HG02852 (cell line): ENCODE measurements around the gene CARD19.

Experiments used
- ATAC-seq: cut with Tn5 transposase; IDR thresholded peaks from one replicate; pipeline ENCODE4 v1.9.1; 2021; ENCODE audit warnings: mild to moderate bottlenecking, moderate library complexity; ENCODE audit not compliant: unreplicated experiment

Gene CARD19

DNA sequence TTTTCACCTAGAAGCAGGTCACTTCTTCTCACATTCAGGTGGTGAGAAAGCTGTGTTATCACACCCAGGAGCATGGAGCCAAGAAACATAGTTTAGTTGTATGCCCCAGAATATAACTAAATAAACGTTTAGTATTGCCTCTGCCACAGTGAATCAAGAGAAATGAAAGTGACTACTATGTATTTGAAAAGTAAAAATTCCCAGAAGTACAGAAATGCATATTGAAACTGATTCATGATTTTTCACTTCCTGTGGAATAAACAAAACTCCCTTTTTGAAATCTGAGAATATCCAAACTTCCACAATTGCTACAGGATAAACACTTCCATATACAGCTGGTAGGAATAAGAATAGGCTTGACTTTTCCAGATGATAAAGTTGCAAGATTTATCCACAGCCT is 53.3 kb downstream of the CARD19 start:
- no peak for ATAC-seq

DNA sequence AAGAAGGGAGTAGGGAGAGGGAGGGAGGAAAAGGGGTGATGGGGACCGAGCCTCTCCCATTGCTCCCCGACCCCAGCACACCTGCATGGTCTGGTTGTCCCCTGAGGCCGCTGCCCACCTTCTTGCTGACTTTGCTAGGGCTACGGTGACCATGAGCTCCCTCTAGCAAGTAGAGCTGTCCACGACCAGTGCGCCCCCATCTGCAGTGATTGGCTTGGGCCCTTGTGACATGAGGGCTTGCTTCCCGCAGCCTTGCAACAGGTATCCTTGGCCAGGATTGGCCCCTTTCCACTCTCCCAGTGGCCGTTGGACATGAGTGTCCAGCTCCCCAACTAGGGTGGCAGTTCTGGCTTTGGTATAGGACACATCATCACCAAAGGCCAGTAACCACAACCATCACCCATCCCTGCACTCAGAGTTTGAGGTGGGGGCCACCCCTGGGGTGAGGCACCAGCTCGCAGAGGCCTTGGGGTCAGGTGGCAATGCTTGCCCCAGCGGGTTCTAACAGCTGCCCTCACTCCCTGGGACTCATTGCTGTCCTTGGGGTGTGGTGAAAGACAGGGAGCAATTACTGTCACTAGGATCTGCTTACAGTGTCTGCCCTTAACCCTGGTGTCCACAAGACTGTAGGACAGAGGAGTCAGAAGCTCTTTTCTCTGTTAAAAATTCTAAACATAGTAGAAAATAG is 55.2 kb downstream of the CARD19 start:
- no peak for ATAC-seq

DNA sequence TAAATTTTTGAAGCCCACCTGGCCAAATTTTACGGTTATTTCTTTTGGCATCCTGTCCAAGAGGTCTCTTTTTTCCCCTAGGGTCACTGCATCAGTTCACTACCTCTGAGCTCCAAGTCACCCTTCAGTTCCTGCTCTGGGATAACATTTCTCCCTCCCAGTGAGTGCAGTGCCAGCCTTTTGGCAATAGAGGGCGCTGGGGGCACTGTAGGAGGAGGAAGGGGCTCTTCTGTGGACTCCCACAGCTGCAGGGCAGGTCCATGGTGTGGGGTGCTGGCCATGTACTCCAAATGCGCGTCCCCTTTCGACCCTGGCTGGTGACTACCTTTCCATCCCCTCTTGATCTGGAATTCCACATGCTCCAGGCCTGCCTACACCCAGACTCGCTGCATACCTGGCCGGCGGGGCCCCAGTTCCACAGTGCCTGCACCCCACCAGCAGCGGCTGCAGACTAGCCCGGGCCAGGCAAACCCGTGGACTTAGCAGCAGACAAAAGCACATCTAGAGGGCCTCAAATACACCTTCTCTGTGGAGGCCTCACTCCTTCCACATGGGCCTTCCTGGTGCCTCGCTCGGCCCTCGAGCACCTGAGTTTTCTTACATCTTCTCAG is 58.4 kb downstream of the CARD19 start:
- no peak for ATAC-seq

DNA sequence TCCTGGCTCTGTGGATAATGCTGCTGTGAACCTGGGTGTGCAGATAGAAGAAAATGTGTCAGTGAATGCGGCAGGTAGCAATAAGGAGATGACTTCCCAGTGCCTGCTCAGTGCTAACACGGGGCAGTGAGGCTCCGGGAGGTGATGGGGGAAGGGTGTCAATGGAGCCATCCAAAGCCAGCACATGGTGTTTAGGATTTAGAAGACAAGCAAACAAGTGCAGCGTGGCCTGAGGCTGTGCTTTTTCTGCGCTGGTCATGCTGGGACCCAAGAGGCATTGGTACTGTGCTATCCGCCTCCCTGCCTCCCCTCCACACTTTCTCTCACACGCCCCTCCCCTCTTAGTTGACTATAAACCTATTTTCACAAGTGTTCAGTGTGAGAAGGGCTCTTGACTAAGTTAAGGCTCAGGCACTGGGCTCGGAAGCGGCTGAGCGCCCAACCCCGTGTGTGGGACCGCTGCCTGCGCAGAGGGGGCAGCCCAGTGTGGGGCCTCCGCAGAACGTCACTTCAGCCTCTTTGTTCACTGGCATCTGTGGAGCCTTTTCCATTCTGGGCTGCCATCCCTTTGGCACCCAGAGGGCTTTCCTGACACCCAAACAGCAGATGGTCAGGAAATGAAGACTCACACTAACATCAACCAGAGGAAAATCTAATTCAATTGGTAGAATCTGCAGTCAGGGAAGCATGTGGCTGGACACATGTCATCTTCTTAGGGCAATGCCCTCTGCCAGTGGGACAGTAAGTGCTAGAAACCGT is 59.9 kb downstream of the CARD19 start:
- ATAC-seq, result no peak

DNA sequence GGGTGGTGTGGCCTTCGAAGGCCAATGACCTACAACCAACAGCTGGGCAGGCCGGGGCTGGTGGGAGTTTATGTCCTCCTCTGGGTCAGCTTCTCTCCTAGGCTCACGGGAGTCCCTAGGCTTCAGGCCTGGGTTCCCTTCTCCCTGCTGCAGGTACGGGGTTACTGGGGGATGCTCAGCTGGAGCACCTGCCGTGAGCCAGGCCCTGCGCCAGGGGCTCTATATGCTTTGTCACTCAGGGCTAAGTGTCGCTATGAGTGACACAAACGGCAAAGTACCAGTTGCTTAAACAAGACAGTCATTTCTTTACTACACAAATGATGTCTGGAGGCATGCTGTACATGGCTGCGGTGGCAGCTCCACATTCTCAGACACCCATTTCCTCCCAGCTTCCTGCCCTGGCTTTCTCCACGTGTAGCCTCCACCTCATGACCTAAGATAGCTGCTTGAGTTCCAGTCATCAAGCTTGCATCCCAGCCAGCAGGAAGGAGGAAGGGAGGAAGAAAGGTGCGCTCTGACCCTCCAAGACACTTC is 60.5 kb downstream of the CARD19 start:
- ATAC-seq, result peak; percentile 56

DNA sequence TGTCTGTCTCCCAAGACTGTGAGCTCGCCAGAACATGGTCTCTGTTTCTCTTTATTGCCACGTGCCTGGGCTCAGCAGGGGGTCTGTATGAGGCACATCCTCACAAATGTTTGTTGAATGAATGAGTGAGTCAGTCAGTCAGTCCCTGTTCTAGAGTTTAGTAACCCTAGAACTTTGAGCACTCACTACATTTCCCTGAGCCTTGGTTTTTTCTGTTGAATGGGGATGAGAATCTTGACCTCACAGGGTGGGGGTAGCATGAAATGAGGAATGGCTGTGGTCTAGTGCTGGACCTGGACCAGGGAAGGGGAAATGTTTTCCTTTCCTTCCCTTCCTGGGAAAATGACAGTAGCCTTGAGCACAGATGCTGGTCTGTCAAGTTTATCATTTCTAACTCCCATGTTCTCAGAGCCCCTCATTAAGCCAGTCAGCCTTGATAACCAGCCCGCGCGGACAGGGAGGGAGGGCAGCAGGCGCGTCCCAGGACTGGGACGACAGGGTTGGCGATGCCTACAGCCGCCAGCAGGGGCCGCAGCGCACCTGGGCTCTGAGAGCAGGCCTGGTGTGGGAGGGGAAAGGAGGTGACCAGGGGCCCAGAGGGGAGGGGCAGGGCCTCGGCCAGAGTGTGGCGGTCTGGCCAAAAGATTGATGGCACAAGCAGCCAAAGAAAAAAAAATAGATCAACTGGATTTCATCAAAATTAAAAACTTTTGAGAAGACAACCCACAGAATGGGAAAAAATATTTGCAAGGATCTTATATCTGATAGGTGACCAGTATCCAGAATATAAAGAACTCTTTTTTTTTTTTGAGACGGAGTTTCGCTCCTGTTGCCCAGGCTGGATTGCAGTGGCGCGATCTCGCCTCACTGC is 63.8 kb downstream of the CARD19 start:
- peak; percentile 86 for ATAC-seq

DNA sequence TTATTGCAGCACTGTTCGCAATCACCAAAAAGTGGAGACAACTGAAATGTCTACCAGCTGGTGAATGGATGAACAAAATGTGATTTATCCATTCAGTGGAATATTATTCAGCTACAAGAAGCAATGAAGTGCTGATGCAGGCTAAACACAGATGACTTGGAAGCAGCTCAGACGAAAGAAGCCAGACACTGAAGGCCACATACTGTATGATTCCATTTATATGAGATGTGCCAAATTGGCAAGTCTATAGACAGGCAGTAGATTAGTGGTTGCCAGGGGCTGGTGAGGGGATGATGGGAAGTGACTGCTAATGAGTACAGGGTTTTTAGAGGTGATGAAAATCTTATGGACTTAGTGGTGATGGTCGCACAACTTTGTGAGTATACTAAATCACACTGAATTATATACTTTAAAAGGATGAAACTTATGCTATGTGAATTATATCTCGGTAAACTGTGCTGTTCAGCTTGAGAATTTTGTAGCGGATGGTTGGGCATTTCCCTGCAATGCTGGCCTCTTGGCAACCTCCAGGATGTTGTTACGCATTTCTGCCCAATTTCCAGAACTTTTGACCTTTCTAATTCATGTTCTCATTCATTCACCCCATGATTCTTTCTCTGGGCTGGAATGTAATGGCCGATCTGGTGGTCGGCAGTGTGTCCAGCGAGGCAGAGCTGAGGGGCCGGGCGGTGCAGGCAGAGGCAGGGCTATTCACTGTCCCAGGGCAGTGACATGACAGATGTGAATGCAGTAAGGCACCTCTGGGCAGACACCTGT is 66.0 kb downstream of the CARD19 start:
- ATAC-seq, result no peak
